C4-2B (cell line): ENCODE measurements around the gene CD83.

Experiments
- ZFX ChIP-seq: fragments of 450-650 bp; IDR thresholded peaks from 2 replicates; pipeline ENCODE4 v1.6.1; 2017
- TF ChIP-seq, protein P1 (sequence below): fragments of 450-650 bp; conservative IDR thresholded peaks from 2 replicates; pipeline ENCODE4 v1.5.1; 2017; ENCODE audit warnings: mild to moderate bottlenecking

DNA sequence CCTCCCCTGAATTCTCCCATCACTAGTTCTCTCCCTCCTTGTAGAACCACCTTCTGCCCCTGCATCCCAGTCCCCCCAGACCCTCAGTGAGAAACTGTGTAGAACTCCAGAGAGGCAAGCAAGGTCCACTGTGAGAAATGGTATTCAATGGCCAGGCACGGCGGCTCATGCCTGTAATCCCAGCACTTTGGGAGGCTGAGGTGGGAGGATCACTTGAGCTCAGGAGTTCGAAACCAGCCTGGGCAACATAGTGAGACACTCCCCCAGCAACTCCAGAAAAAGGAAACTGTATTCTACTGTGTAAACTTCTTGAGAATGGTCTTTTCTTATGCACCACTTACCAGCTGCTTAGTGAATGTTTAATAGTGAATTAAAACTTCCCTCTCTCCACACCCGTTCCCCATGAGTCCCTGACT, 8.2 kb upstream of the CD83 start:
- TF ChIP-seq, protein P1, sequence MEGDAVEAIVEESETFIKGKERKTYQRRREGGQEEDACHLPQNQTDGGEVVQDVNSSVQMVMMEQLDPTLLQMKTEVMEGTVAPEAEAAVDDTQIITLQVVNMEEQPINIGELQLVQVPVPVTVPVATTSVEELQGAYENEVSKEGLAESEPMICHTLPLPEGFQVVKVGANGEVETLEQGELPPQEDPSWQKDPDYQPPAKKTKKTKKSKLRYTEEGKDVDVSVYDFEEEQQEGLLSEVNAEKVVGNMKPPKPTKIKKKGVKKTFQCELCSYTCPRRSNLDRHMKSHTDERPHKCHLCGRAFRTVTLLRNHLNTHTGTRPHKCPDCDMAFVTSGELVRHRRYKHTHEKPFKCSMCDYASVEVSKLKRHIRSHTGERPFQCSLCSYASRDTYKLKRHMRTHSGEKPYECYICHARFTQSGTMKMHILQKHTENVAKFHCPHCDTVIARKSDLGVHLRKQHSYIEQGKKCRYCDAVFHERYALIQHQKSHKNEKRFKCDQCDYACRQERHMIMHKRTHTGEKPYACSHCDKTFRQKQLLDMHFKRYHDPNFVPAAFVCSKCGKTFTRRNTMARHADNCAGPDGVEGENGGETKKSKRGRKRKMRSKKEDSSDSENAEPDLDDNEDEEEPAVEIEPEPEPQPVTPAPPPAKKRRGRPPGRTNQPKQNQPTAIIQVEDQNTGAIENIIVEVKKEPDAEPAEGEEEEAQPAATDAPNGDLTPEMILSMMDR: no peak
- no peak for TF ChIP-seq ZFX
